Pons (tissue), 1 donor: ENCODE data around the gene TACC2.
"Not testable (repeated sequence)": the region's sequence is repeated elsewhere in the genome, so short reads cannot be mapped to it uniquely, and the experiment has no call there.

Experiments used
- DNase-seq: peaks from one replicate; pipeline ENCODE4 v3.0.0-alpha.2; 2016; ENCODE audit warnings: low spot score

Gene TACC2

GRCh38 chr10:121978511-121978910, 10.5 kb upstream of the TACC2 start:
- DNase-seq, result no peak

GRCh38 chr10:121981346-121981745, 7.6 kb upstream of the TACC2 start:
- DNase-seq, result no peak

- DNase-seq, result no peak
Observed at GRCh38 chr10:121983852-121984251, 5.1 kb upstream of the TACC2 start.

- no peak for DNase-seq
Observed at GRCh38 chr10:121984463-121984862, 4.5 kb upstream of the TACC2 start.

GRCh38 chr10:121990015-121990677, 1.2 kb downstream of the TACC2 start:
- DNase-seq, result no peak

- DNase-seq, result not testable (repeated sequence)
Observed at GRCh38 chr10:121991727-121992126, 2.8 kb downstream of the TACC2 start.

GRCh38 chr10:121994429-121994941, 5.5 kb downstream of the TACC2 start:
- no peak for DNase-seq

- DNase-seq, result no peak
Observed at GRCh38 chr10:121998462-121998861, 9.5 kb downstream of the TACC2 start.

- DNase-seq, result no peak
Observed at GRCh38 chr10:121999301-121999700, 10.3 kb downstream of the TACC2 start.

- no peak for DNase-seq
Observed at GRCh38 chr10:122001698-122002097, 12.7 kb downstream of the TACC2 start.

- DNase-seq, result no peak
Observed at GRCh38 chr10:122007415-122007814, 18.5 kb downstream of the TACC2 start.

- no peak for DNase-seq
Observed at GRCh38 chr10:122010405-122011050, 21.6 kb downstream of the TACC2 start.

GRCh38 chr10:122012731-122013130, 23.8 kb downstream of the TACC2 start:
- no peak for DNase-seq

GRCh38 chr10:122013311-122013780, 24.4 kb downstream of the TACC2 start:
- no peak for DNase-seq

GRCh38 chr10:122014652-122015248, 25.8 kb downstream of the TACC2 start:
- no peak for DNase-seq

GRCh38 chr10:122017926-122018325, 29.0 kb downstream of the TACC2 start:
- not testable (repeated sequence) for DNase-seq

- DNase-seq, result no peak
Observed at GRCh38 chr10:122018491-122018890, 29.5 kb downstream of the TACC2 start.

- DNase-seq, result no peak
Observed at GRCh38 chr10:122018951-122019413, 30.0 kb downstream of the TACC2 start.

GRCh38 chr10:122019414-122019975, 30.5 kb downstream of the TACC2 start:
- no peak for DNase-seq

- no peak for DNase-seq
Observed at GRCh38 chr10:122020226-122020625, 31.3 kb downstream of the TACC2 start.

GRCh38 chr10:122021379-122021778, 32.4 kb downstream of the TACC2 start:
- no peak for DNase-seq

GRCh38 chr10:122021828-122022227, 32.9 kb downstream of the TACC2 start:
- no peak for DNase-seq

- DNase-seq, result no peak
Observed at GRCh38 chr10:122022276-122022675, 33.3 kb downstream of the TACC2 start.
